RWPE1 (cell line): ENCODE results near the gene FYN.

Source experiments
- CTCF ChIA-PET: fragments of 350-600 bp; sonication (Branson Sonifier 250); formaldehyde crosslinking; extraction: SDS; loops from one replicate; lab custom pipeline; 2021; lab: Yijun Ruan, JAX
- POLR2A ChIA-PET: fragments of 400-600 bp; formaldehyde crosslinking; extraction: SDS; loops from one replicate; lab custom pipeline; 2020; ENCODE audit warnings: antibody characterized with exemption; ENCODE audit not compliant: low non-redundant PET; lab: Yijun Ruan, JAX
- DNase-seq: peaks from one replicate; pipeline ENCODE4 v3.0.0; 2012; ENCODE audit warnings: low spot score
- H3K27ac ChIP-seq: fragments of 450-650 bp; 2 replicates; pipeline ENCODE4 v1.5.1; 2017
- CTCF ChIP-seq: fragments of 450-650 bp; conservative IDR thresholded peaks from 2 replicates; pipeline ENCODE4 v1.5.1; 2017; ENCODE audit warnings: low read depth, mild to moderate bottlenecking

The FYN gene

GRCh38 chr6:111707773-111708172 is 165.5 kb downstream of the FYN start:
- no peak overlapping the region for H3K27ac ChIP-seq
- POLR2A ChIA-PET: no interaction called here
- CTCF ChIA-PET: interaction anchor here (3.4 kb wide), 1 partner anchor 336 kb away, joined by 21 read pairs; no protein-coding TSS in a partner anchor
- DNase-seq: no peak
- no peak for TF ChIP-seq CTCF

GRCh38 chr6:111706841-111707391 is 166.3 kb downstream of the FYN start:
- CTCF ChIA-PET: interaction anchor here (1.1 kb wide), 1 partner anchor 456 kb away, joined by 4 read pairs; no protein-coding TSS in a partner anchor
- no peak overlapping the region for H3K27ac ChIP-seq
- TF ChIP-seq CTCF: no peak
- no peak for DNase-seq
- POLR2A ChIA-PET: no interaction called here

- TF ChIP-seq CTCF: no peak
- DNase-seq: no peak
- ChIA-PET CTCF (interaction anchor here (0.6 to 0.9 kb wide), 2 partner anchors 54 to 340 kb away, joined by 3 read pairs; no protein-coding TSS in a partner anchor), POLR2A (no interaction called here)
- no peak overlapping the region for H3K27ac ChIP-seq
Measured at GRCh38 chr6:111703723-111704122, 169.5 kb downstream of the FYN start.

GRCh38 chr6:111702268-111702667 is 171.0 kb downstream of the FYN start:
- no peak overlapping the region for H3K27ac ChIP-seq
- ChIA-PET POLR2A (no interaction called here), CTCF (no interaction called here)
- no peak for DNase-seq
- no peak for TF ChIP-seq CTCF

- TF ChIP-seq CTCF: no peak
- DNase-seq: no peak
- ChIA-PET POLR2A (no interaction called here), CTCF (no interaction called here)
- no peak overlapping the region for H3K27ac ChIP-seq
Measured at GRCh38 chr6:111701146-111701545, 172.1 kb downstream of the FYN start.

- TF ChIP-seq CTCF: no peak
- ChIA-PET CTCF (no interaction called here), POLR2A (no interaction called here)
- no peak overlapping the region for H3K27ac ChIP-seq
- DNase-seq: no peak
Measured at GRCh38 chr6:111700135-111700690, 173.0 kb downstream of the FYN start.
